HG03571 (cell line): ENCODE data around the gene ZEB1.

Source experiments
- ATAC-seq: cut with Tn5 transposase; IDR thresholded peaks from one replicate; pipeline ENCODE4 v1.9.1; 2021; ENCODE audit not compliant: unreplicated experiment

The ZEB1 gene

GRCh38 chr10:31578951-31579350, 259.9 kb downstream of the ZEB1 start:
- no peak for ATAC-seq
